RPMI7951 (cell line): Measurements from ENCODE around the gene LPCAT4. TPM values are rescaled to one million over a fixed set of nuclear protein-coding genes. Genes with fewer than 3 reads are reported as not detected.
"Not testable (repeated sequence)": the region's sequence is repeated elsewhere in the genome, so short reads cannot be mapped to it uniquely, and the experiment has no call there.

Experiments used
- DNase-seq: peaks from one replicate; pipeline ENCODE4 v3.0.0-alpha.2; 2012; ENCODE audit warnings: low read depth
- total RNA-seq: library from RNA; depleted of rRNA; stranded (reverse); fragments of >200 nt; shearing (Covaris generic); gene quantifications from 2 replicates; pipeline ENCODE4 v1.2.3, GENCODE V29; 2014

Gene LPCAT4
- total RNA-seq, 1 experiment from 2014 or later = 19.8 TPM

- no peak for DNase-seq
These were observed 3.0 kb downstream of the LPCAT4 start for GRCh38 chr15:34364041-34364440.

GRCh38 chr15:34362047-34362773 lies 4.8 kb downstream of the LPCAT4 start:
- no peak for DNase-seq

GRCh38 chr15:34361278-34361677 lies 5.7 kb downstream of the LPCAT4 start:
- DNase-seq = no peak

GRCh38 chr15:34360298-34360697 lies 6.7 kb downstream of the LPCAT4 start:
- DNase-seq = no peak

GRCh38 chr15:34359416-34359815 lies 7.6 kb downstream of the LPCAT4 start:
- no peak for DNase-seq

GRCh38 chr15:34358948-34359347 lies 8.0 kb downstream of the LPCAT4 start:
- no peak for DNase-seq

GRCh38 chr15:34358367-34358766 lies 8.6 kb downstream of the LPCAT4 start:
- no peak for DNase-seq

- DNase-seq = no peak
These were observed 9.3 kb downstream of the LPCAT4 start for GRCh38 chr15:34357653-34358052.

GRCh38 chr15:34355241-34355640 lies 11.8 kb downstream of the LPCAT4 start:
- DNase-seq = no peak

GRCh38 chr15:34354286-34354685 lies 12.7 kb downstream of the LPCAT4 start:
- DNase-seq = no peak

- DNase-seq = no peak
These were observed 13.4 kb downstream of the LPCAT4 start for GRCh38 chr15:34353627-34354026.

GRCh38 chr15:34352996-34353395 lies 14.0 kb downstream of the LPCAT4 start:
- not testable (repeated sequence) for DNase-seq

- DNase-seq = no peak
These were observed 17.2 kb downstream of the LPCAT4 start for GRCh38 chr15:34349769-34350168.

GRCh38 chr15:34348735-34349300 lies 18.2 kb downstream of the LPCAT4 start:
- no peak for DNase-seq

GRCh38 chr15:34347951-34348638 lies 18.9 kb downstream of the LPCAT4 start:
- DNase-seq = no peak

GRCh38 chr15:34342737-34343575 lies 24.0 kb downstream of the LPCAT4 start, which contains the start of the genes NOP10 and NUTM1:
TSS of gene NOP10 (minus strand) at chr15:34343136. CDS start at chr15:34343073, 63 bp downstream.
TSS of gene NUTM1 (plus strand) at chr15:34343315. CDS start at chr15:34343697, 382 bp downstream.
- DNase-seq = peak; percentile 90

- DNase-seq = not testable (repeated sequence)
These were observed 24.7 kb downstream of the LPCAT4 start for GRCh38 chr15:34342213-34342736.

GRCh38 chr15:34341381-34342212 lies 25.4 kb downstream of the LPCAT4 start:
- DNase-seq = no peak

- no peak for DNase-seq
These were observed 27.1 kb downstream of the LPCAT4 start for GRCh38 chr15:34339946-34340345.

- DNase-seq = no peak
These were observed 28.6 kb downstream of the LPCAT4 start for GRCh38 chr15:34338347-34338746.
